H1 (cell line): ENCODE measurements around the gene CDH12. TPM values are rescaled to one million over a fixed set of nuclear protein-coding genes. Genes with fewer than 3 reads are reported as not detected.

Experiments used
- CTCF ChIA-PET: fragments of 300-600 bp; sonication (Branson Sonifier 250); formaldehyde crosslinking; loops from one replicate; lab custom pipeline; 2021; ENCODE audit not compliant: partially characterized antibody; lab: Charles Lee
- POLR2A ChIA-PET: fragments of 300-600 bp; sonication (Branson Sonifier 250); formaldehyde crosslinking; loops from one replicate; lab custom pipeline; 2021; ENCODE audit warnings: inconsistent platforms; ENCODE audit not compliant: partially characterized antibody; lab: Charles Lee
- DNase-seq, 2 experiments: peaks; one replicate each; pipeline versions ENCODE4 v3.0.0 to v3.0.0-alpha.2; 2010 to 2022; ENCODE audit warnings: low spot score in 2 of 2, low read depth in 1 of 2, mixed read lengths in 1 of 2
- FAIRE-seq: peaks from 2 replicates; lab custom pipeline; 2011; peaks lifted over from hg19 to GRCh38; lab: Jason Lieb, UNC
- H2AFZ ChIP-seq: 2 replicates; pipeline ENCODE4 v1.8.1; 2012; ENCODE audit warnings: low read length, inconsistent platforms
- H2AK5ac ChIP-seq: 2 replicates; pipeline ENCODE4 v1.6.1; 2013; ENCODE audit warnings: low read depth, low read length
- H2BK120ac ChIP-seq: replicated peaks from 2 replicates; pipeline ENCODE3; 2013; ENCODE audit warnings: low read depth, low read length, inconsistent platforms
- H2BK12ac ChIP-seq: 2 replicates; pipeline ENCODE4 v1.6.1; 2013; ENCODE audit warnings: low read depth, low read length
- H2BK15ac ChIP-seq: 2 replicates; pipeline ENCODE4 v1.6.1; 2013; ENCODE audit warnings: low read length
- H2BK20ac ChIP-seq: 2 replicates; pipeline ENCODE4 v1.6.1; 2013; ENCODE audit warnings: low read length
- H2BK5ac ChIP-seq: 2 replicates; pipeline ENCODE4 v1.6.1; 2013; ENCODE audit warnings: low read depth, low read length
- H3K14ac ChIP-seq: 2 replicates; pipeline ENCODE4 v1.6.1; 2013; ENCODE audit warnings: inconsistent platforms; ENCODE audit not compliant: insufficient read length
- H3K18ac ChIP-seq: 2 replicates; pipeline ENCODE4 v1.6.1; 2013; ENCODE audit warnings: low read length; ENCODE audit errors: extremely low read depth
- H3K23ac ChIP-seq: 2 replicates; pipeline ENCODE4 v1.6.1; 2013; ENCODE audit warnings: inconsistent platforms; ENCODE audit not compliant: insufficient read length
- H3K23me2 ChIP-seq: 2 replicates; pipeline ENCODE4 v1.6.1; 2013; ENCODE audit warnings: low read depth, low read length
- H3K27ac ChIP-seq: 2 replicates; pipeline ENCODE4 v1.6.1; 2011; ENCODE audit warnings: low read depth, low read length, inconsistent platforms
- H3K27me3 ChIP-seq, 4 experiments: replicated peaks in 1 of 4; 1 replicate in 1 of 4; 2 replicates in 3 of 4; pipeline versions ENCODE4 v1.6.1 to v1.8.1; 2011 to 2013; ENCODE audit warnings: low read length in 3 of 4, mild to moderate bottlenecking in 3 of 4, inconsistent platforms in 2 of 4, mixed read lengths in 2 of 4, moderate library complexity in 1 of 4; ENCODE audit not compliant: control insufficient read depth in 3 of 4, insufficient read depth in 3 of 4; ENCODE audit errors: extremely low read depth in 1 of 4
- H3K36me3 ChIP-seq, 4 experiments: 2 replicates each; pipeline versions ENCODE4 v1.6.1 to v1.8.1; 2011 to 2013; ENCODE audit warnings: mild to moderate bottlenecking in 4 of 4, low read length in 3 of 4, moderate library complexity in 2 of 4, control low read depth in 1 of 4, inconsistent platforms in 1 of 4; ENCODE audit not compliant: insufficient read depth in 4 of 4, control insufficient read depth in 2 of 4
- H3K4ac ChIP-seq: replicated peaks from 2 replicates; pipeline ENCODE3; 2013; ENCODE audit warnings: low read length, low read depth, mixed read lengths, inconsistent platforms; ENCODE audit not compliant: insufficient read length
- H3K4me1 ChIP-seq, 4 experiments: replicated peaks in 1 of 4; 1 replicate in 1 of 4; 2 replicates in 3 of 4; pipeline versions ENCODE4 v1.6.1 to v1.8.1; 2011 to 2013; ENCODE audit warnings: low read length in 3 of 4, inconsistent platforms in 2 of 4, mixed read lengths in 1 of 4; ENCODE audit not compliant: insufficient read depth in 4 of 4, control insufficient read depth in 3 of 4
- H3K4me2 ChIP-seq, 2 experiments: 2 replicates each; pipeline versions ENCODE4 v1.6.1 to v1.8.1; 2011 to 2013; ENCODE audit warnings: low read depth in 2 of 2, low read length in 2 of 2, control low read depth in 1 of 2, inconsistent platforms in 1 of 2, mild to moderate bottlenecking in 1 of 2; ENCODE audit not compliant: insufficient read depth in 1 of 2
- H3K4me3 ChIP-seq, 4 experiments: fragments of 200-600, 300-600 bp in 1 of 4; sonication (generic), shearing (Covaris generic), sonication (Bioruptor Twin) in 1 of 4; 2 replicates each; pipeline versions ENCODE4 v1.5.1 to v1.8.1; 2011 to 2016; ENCODE audit warnings: low read length in 4 of 4, low read depth in 3 of 4, control low read depth in 2 of 4, inconsistent platforms in 2 of 4, mild to moderate bottlenecking in 2 of 4, mixed read lengths in 1 of 4, moderate library complexity in 1 of 4; ENCODE audit not compliant: insufficient read depth in 2 of 4; ENCODE audit errors: extremely low read depth in 1 of 4
- H3K56ac ChIP-seq: replicated peaks from 2 replicates; pipeline ENCODE3; 2013; ENCODE audit warnings: low read depth, mild to moderate bottlenecking, mixed read lengths, low read length, inconsistent platforms; ENCODE audit not compliant: insufficient read length
- H3K79me1 ChIP-seq: 2 replicates; pipeline ENCODE4 v1.6.1; 2013; ENCODE audit warnings: low read depth, low read length, control low read depth
- H3K79me2 ChIP-seq, 2 experiments: 2 replicates each; pipeline versions ENCODE4 v1.6.1 to v1.8.1; 2012 to 2013; ENCODE audit warnings: low read length in 2 of 2, mild to moderate bottlenecking in 2 of 2, inconsistent platforms in 1 of 2; ENCODE audit not compliant: insufficient read depth in 2 of 2, control insufficient read depth in 1 of 2
- H3K9ac ChIP-seq, 4 experiments: replicated peaks in 1 of 4; 1 replicate in 1 of 4; 2 replicates in 3 of 4; pipeline versions ENCODE4 v1.6.1 to v1.8.1; 2011 to 2013; ENCODE audit warnings: low read depth in 3 of 4, low read length in 3 of 4, control low read depth in 2 of 4, mild to moderate bottlenecking in 2 of 4, moderate library complexity in 2 of 4, inconsistent platforms in 1 of 4; ENCODE audit errors: extremely low read depth in 1 of 4
- H3K9me3 ChIP-seq, 2 experiments: 2 replicates each; pipeline versions ENCODE4 v1.6.1 to v1.8.1; 2012 to 2013; ENCODE audit warnings: mild to moderate bottlenecking in 2 of 2, moderate library complexity in 2 of 2, control low read depth in 1 of 2, inconsistent platforms in 1 of 2, low read depth in 1 of 2, low read length in 1 of 2, mixed read lengths in 1 of 2; ENCODE audit not compliant: insufficient read depth in 2 of 2
- H4K20me1 ChIP-seq, 2 experiments: replicated peaks in 1 of 2; 2 replicates each; pipeline versions ENCODE3 to v1.8.1; 2011 to 2013; ENCODE audit warnings: inconsistent platforms in 2 of 2, low read length in 2 of 2, mild to moderate bottlenecking in 1 of 2; ENCODE audit not compliant: insufficient read depth in 2 of 2, control insufficient read depth in 1 of 2
- H4K5ac ChIP-seq: 2 replicates; pipeline ENCODE4 v1.6.1; 2013; ENCODE audit warnings: low read length, low read depth, mixed read lengths, inconsistent platforms; ENCODE audit not compliant: insufficient read length
- H4K8ac ChIP-seq: 2 replicates; pipeline ENCODE4 v1.8.0; 2013; ENCODE audit warnings: mild to moderate bottlenecking, moderate library complexity, low read length, inconsistent platforms; ENCODE audit not compliant: insufficient read depth; ENCODE audit errors: extremely low read depth
- H4K91ac ChIP-seq: replicated peaks from 2 replicates; pipeline ENCODE3; 2013; ENCODE audit warnings: low read length, mixed read lengths, inconsistent platforms; ENCODE audit not compliant: insufficient read length
- RAD21 ChIP-seq, 2 experiments: IDR thresholded peaks in 1 of 2; conservative IDR thresholded peaks in 1 of 2; 2 replicates each; pipeline ENCODE4 v1.6.1; 2011; ENCODE audit warnings: low read depth in 2 of 2, low read length in 2 of 2, improper control_type of control experiment in 1 of 2, inconsistent platforms in 1 of 2, mild to moderate bottlenecking in 1 of 2, moderate library complexity in 1 of 2
- WGBS, 2 experiments: shearing (Covaris generic) in 1 of 2; methylation state at CpG; one replicate each; pipeline versions ENCODE4 v1.1.6 to v1.1.7; 2013 to 2015; ENCODE audit warnings: low lambda C conversion rate in 2 of 2, mixed read lengths in 2 of 2, inconsistent platforms in 1 of 2, low coverage in 1 of 2, missing lambda C conversion rate in 1 of 2; ENCODE audit not compliant: insufficient replicate concordance in 2 of 2, insufficient coverage in 1 of 2, insufficient read length in 1 of 2; ENCODE audit errors: extremely low coverage in 1 of 2, missing lambda C conversion rate in 1 of 2; 5-methylcytosine and 5-hydroxymethylcytosine counted together
- polyA plus RNA-seq, 7 experiments: library from polyadenylated mRNA; depleted of rRNA in 3 of 7; stranded (reverse) in 5 of 7; unstranded in 2 of 7; fragments of >200 nt in 5 of 7; fragments of 200-250 nt in 2 of 7; gene quantifications; 1 replicate in 5 of 7; 2 replicates in 1 of 7; 4 replicates in 1 of 7; pipeline versions ENCODE4 v1.2.1 to v1.2.3, GENCODE V29; 2011 to 2013; ENCODE audit warnings: missing spikeins in 2 of 7, mixed read lengths in 2 of 7
- total RNA-seq: library from RNA; stranded (reverse); fragmentation: NEBNext Ultra II Directional; extraction: Animal tissue kit (Norgen Biotek cat#: 25700); gene quantifications from 2 replicates; pipeline ENCODE4 v1.2.1, GENCODE V29; 2021

Gene CDH12
- total and polyA plus RNA-seq, 2 of the 8 experiments (the other 6 are each of a cell fraction or from before 2014, with no cell fraction given) = 0.03 TPM; not detected in 1

DNA sequence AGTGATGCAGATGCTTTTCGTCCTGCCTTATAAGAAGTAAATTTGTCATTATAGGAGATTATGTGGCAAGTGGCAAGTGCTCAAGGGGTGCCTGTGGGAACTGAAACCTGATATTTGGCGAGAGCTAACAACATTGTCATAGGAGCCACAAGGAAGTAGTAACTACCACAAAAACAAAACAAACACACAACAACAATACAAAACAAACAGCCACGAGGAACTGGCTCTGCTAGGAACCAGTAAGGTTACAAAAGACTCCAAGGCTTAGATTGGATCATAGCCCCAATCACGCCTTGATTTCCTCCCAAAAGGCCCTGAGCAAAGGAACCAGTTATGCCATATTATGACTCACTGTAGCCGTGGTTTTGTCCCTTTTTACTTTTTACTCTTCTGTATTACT lies 1045.2 kb downstream of the CDH12 start:
- no peaks in the 10 kb centered on the region for H3K27me3 ChIP-seq
- H3K27ac ChIP-seq = no peak overlapping the region
- no peak overlapping the region for H2BK120ac ChIP-seq
- no peak overlapping the region for H2AFZ ChIP-seq
- no peak overlapping the region for H2BK20ac ChIP-seq
- H3K56ac ChIP-seq = no peak overlapping the region
- no peak for TF ChIP-seq RAD21 (IDR thresholded peaks at IDR 0.05 in 1 of 2, conservative IDR thresholded peaks at IDR 0.05 in 1 of 2; ENCODE audit: low read depth in 2 of 2, low read length in 2 of 2)
- TF ChIP-seq, all 59 proteins: peak for 0
- Histone ChIP-seq H3K4me2 (no peak overlapping the region), H3K79me2 (no peaks in the 10 kb centered on the region), H4K8ac (no peak overlapping the region), H4K91ac (no peak overlapping the region), H3K9me3 (no peaks in the 10 kb centered on the region), H3K4me3 (no peak overlapping the region), H3K23me2 (no peaks in the 10 kb centered on the region), H3K79me1 (no peaks in the 10 kb centered on the region), H4K5ac (no peak overlapping the region), H2BK5ac (no peak overlapping the region), H4K20me1 (no peaks in the 10 kb centered on the region), H3K9ac (no peak overlapping the region), H3K36me3 (no peaks in the 10 kb centered on the region), H3K14ac (no peak overlapping the region), H3K23ac (no peak overlapping the region), H2AK5ac (no peak overlapping the region), H3K4ac (no peak overlapping the region), H2BK12ac (no peak overlapping the region), H2BK15ac (no peak overlapping the region), H3K18ac (no peak overlapping the region), H3K4me1 (no peaks in the 10 kb centered on the region)
- DNase-seq (no peak), FAIRE-seq (no peak)
- 73% methylated on average over 5 of the region's 5 CpGs; no CpG with 5 or more reads in 1 of the 2 experiments for WGBS, 2 experiments
- ChIA-PET POLR2A (no interaction called here), CTCF (interaction anchor here (0.9 kb wide), 1 partner anchor 12 kb away, joined by 3 read pairs; no protein-coding TSS in a partner anchor)
